ENCODE results near the gene P4HA2. TPM values are rescaled to one million over a fixed set of nuclear protein-coding genes. Genes with fewer than 3 reads are reported as not detected.

P4HA2 gene
- total and polyA plus RNA-seq, 7 donors = 4.2 to 35.2 (median 24.8) TPM

DNA sequence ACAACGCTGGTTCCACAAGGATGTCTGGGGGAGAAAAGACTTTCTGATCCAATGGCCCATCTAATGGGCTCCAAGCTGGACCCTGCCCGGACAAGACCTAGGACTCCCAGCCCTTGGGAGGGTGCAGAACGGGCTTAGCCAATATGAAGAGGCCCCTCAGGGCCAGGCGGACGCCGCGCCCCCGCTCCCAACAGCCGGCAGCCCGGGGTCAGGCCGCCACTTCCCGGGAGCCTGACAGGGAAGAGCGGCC lies 493 bp downstream of the P4HA2 start:
- DNase-seq = no peak
- peak overlapping the region; percentile 46 to 78 (median 74) for H3K4me3 ChIP-seq
- intact Hi-C loops (cut with DNase I) = loop anchor here (5.0 kb wide), 2 partner anchors 65 to 265 kb away; partner anchors contain the start of genes IRF1 and SLC22A4
- WGBS, 2 donors = 1 to 2% methylated on average over 13 of the region's 13 CpGs
- no peaks in the 10 kb centered on the region for H3K27me3 ChIP-seq
- peaks cover 0 to 57% (median 55%) of the 10 kb centered on the region in 4 donors for H3K4me1 ChIP-seq
- no peaks in the 10 kb centered on the region for H3K36me3 ChIP-seq
- TF ChIP-seq EP300 (IDR thresholded peaks at IDR 0.05) (no peak), POLR2AphosphoS5 (IDR thresholded peaks at IDR 0.05) (no peak), POLR2A (IDR thresholded peaks at IDR 0.05) (no peak)
- TF ChIP-seq, protein P1, sequence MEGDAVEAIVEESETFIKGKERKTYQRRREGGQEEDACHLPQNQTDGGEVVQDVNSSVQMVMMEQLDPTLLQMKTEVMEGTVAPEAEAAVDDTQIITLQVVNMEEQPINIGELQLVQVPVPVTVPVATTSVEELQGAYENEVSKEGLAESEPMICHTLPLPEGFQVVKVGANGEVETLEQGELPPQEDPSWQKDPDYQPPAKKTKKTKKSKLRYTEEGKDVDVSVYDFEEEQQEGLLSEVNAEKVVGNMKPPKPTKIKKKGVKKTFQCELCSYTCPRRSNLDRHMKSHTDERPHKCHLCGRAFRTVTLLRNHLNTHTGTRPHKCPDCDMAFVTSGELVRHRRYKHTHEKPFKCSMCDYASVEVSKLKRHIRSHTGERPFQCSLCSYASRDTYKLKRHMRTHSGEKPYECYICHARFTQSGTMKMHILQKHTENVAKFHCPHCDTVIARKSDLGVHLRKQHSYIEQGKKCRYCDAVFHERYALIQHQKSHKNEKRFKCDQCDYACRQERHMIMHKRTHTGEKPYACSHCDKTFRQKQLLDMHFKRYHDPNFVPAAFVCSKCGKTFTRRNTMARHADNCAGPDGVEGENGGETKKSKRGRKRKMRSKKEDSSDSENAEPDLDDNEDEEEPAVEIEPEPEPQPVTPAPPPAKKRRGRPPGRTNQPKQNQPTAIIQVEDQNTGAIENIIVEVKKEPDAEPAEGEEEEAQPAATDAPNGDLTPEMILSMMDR (IDR thresholded peaks at IDR 0.05) = no peak
- H3K27ac ChIP-seq = peak overlapping the region; percentile 87 to 92 (median 91)
- no peaks in the 10 kb centered on the region for H3K9me3 ChIP-seq

DNA sequence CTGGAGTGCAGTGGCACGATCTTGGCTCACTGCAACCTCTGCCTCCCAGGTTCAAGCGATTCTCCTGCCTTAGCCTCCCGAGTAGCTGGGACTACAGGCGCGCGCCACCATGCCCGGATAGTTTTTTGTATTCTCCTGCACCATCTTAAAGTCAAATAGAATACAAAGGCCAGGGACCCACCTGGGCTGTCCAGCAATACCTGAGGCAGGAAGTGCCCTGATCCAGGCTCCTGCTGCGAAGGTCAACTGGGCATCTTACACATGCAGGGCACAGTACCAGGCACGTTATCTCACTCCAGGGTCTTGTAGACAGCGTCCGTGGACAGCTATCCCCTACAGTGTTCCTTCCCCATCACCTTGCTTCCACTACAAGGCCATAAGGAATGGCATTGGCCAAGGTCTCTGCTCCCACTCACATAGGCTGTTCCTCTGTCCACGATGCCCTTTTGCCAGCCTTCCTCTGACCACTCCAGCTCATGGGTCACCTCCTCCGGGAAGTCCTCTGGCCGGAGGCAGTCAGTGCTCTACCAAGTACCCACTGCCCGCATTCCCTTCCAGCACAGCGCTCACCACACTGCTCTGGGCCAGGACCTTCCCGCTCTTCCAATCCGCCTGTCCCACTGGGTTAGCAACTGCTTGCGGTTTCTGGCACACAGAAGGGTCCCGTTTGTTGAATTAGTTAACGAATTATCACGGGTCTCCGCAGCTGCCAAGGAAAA lies 978 bp downstream of the P4HA2 start:
- Histone ChIP-seq H3K27me3 (no peaks in the 10 kb centered on the region), H3K4me1 (peaks cover 0 to 62% (median 59%) of the 10 kb centered on the region in 4 donors), H3K9me3 (no peaks in the 10 kb centered on the region), H3K27ac (peak overlapping the region; percentile 87 to 92 (median 91)), H3K36me3 (no peaks in the 10 kb centered on the region), H3K4me3 (peak overlapping the region; percentile 46 to 78 (median 74))
- 68 to 72% methylated on average over 23 of the region's 23 CpGs for WGBS, 2 donors
- TF ChIP-seq EP300 (IDR thresholded peaks at IDR 0.05) (no peak), POLR2AphosphoS5 (IDR thresholded peaks at IDR 0.05) (peak in 1 of 4 donors; percentile 8), POLR2A (IDR thresholded peaks at IDR 0.05) (no peak)
- TF ChIP-seq, protein P1 (IDR thresholded peaks at IDR 0.05) = no peak
- intact Hi-C loops (cut with DNase I) = loop anchor here (5.0 kb wide), 2 partner anchors 66 to 266 kb away; partner anchors contain the start of genes IRF1 and SLC22A4
- DNase-seq = peak; percentile 72

DNA sequence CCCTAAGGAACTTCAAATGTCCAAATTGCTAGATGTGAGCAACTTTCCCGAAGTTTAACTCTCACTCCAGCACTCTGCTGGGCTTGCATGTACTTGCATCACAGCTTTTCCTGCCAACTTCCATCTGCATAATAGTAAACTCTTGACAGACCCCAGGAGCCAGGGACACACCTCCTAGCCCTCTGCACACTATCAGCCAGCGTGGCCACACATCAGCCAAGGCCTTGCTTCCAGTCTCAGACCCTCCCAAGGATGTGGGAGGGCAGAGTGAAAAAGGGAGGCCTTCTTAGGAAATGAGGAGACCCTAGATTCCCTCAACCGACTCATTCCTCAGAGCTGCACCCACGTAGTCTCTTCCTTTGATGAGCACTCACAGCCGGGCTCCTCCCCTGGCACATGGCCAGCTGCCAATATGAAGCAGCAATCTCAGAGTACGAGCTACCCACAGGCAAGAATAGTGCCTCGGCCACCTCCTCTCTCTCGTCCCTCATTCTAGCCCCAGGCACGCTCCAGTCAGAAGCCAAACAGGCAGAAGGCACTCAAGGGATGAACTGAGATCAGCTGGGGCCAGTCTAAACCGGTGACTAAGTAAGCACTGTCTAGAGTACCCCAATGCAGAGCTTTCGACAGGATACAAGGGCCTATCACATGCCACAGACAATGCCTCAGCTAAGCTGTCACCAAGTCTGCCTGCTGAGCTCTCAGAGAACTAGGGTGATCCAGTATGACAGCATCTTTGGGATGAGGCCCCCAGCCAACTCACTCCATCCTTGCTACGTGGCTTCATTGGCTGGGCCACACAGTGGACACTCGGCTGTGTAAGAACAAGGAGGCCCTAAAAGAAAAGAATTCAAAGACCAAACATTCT lies 2.3 kb downstream of the P4HA2 start:
- H3K4me1 ChIP-seq = peaks cover 0 to 73% (median 72%) of the 10 kb centered on the region in 4 donors
- peak; percentile 88 for DNase-seq
- no peaks in the 10 kb centered on the region for H3K27me3 ChIP-seq
- H3K36me3 ChIP-seq = no peaks in the 10 kb centered on the region
- peak overlapping the region in 2 of 4 donors; percentile 8 to 15 for H3K4me3 ChIP-seq
- TF ChIP-seq EP300 (IDR thresholded peaks at IDR 0.05) (peak in 3 of 4 donors; percentile 47 to 83 (median 54)), POLR2AphosphoS5 (IDR thresholded peaks at IDR 0.05) (peak; percentile 68 to 92 (median 78)), POLR2A (IDR thresholded peaks at IDR 0.05) (no peak)
- TF ChIP-seq, protein P1 (IDR thresholded peaks at IDR 0.05) = no peak
- intact Hi-C loops (cut with DNase I) = loop anchor here (1.0 to 5.0 kb wide), 3 partner anchors 33 to 267 kb away; partner anchors contain the start of genes IRF1 and SLC22A4
- H3K9me3 ChIP-seq = no peaks in the 10 kb centered on the region
- H3K27ac ChIP-seq = peak overlapping the region; percentile 72 to 92 (median 88)
- WGBS, 2 donors = 45 to 52% methylated on average over 13 of the region's 13 CpGs

DNA sequence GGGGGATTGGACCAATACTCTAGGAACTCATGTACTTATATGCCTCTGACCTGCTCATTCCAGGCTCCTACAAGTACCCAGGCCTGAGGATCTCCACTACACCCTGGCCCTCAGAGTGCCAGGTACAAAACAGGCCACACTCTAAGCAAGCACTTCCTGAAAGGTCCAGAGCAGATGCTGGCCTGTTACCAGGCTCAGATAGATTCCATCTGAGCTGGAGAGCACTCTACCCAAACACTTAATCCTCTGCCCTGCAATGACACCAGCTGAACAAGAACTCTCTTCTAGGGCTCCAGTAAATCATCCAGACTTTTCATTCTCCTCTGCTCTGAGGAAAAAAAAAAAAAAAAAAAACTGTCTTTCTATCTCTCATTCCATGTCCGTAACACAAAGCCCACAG lies 2.9 kb downstream of the P4HA2 start:
- Histone ChIP-seq H3K4me3 (no peak overlapping the region), H3K27me3 (no peaks in the 10 kb centered on the region), H3K27ac (peak overlapping the region; percentile 72 to 92 (median 88)), H3K9me3 (no peaks in the 10 kb centered on the region), H3K4me1 (peaks cover 0 to 80% (median 79%) of the 10 kb centered on the region in 4 donors), H3K36me3 (no peaks in the 10 kb centered on the region)
- TF ChIP-seq, protein P1 (IDR thresholded peaks at IDR 0.05) = no peak
- TF ChIP-seq POLR2A (IDR thresholded peaks at IDR 0.05) = no peak
- no peak for TF ChIP-seq POLR2AphosphoS5 (IDR thresholded peaks at IDR 0.05)
- no peak for TF ChIP-seq EP300 (IDR thresholded peaks at IDR 0.05)
- DNase-seq = peak; percentile 77
- intact Hi-C loops (cut with DNase I) = loop anchor here (1.0 to 5.0 kb wide), 3 partner anchors 34 to 268 kb away; partner anchors contain the start of genes IRF1 and SLC22A4
- WGBS, 2 donors = 71 to 82% methylated on average over 1 of the region's 1 CpG
